Adrenal gland (tissue), 5 donors: ENCODE data around the gene PREB.

Source experiments
- CTCF ChIP-seq, 6 experiments: fragments of 450-650 bp in 4 of 6; fragments of 200-600 bp in 2 of 6; sonication (generic) in 1 of 6; IDR thresholded peaks; 1 replicate in 5 of 6; 2 replicates in 1 of 6; pipeline versions ENCODE4 v1.5.1 to v1.8.0; 2016 to 2021; ENCODE audit warnings: antibody characterized with exemption in 6 of 6, mild to moderate bottlenecking in 2 of 6, moderate library complexity in 1 of 6
- POLR2A ChIP-seq, 2 donors: fragments of 450-650 bp; IDR thresholded peaks; one replicate each; pipeline ENCODE4 v1.6.1; 2017; ENCODE audit warnings: antibody characterized with exemption in 2 of 2, mild to moderate bottlenecking in 2 of 2, moderate library complexity in 1 of 2
- donor health status: DM: no; HTN: no; CAD: no.

GRCh38 chr2:27150639-27151230 is 16.3 kb upstream of the PREB start:
- no peak for TF ChIP-seq CTCF (IDR thresholded peaks at IDR 0.05)
- TF ChIP-seq POLR2A (IDR thresholded peaks at IDR 0.05): no peak
